NOMO-1 (cell line): Measurements from ENCODE around the gene KMO.

ENCODE experiments used
- DNase-seq, 2 experiments: peaks; one replicate each; lab custom pipeline; 2025; ENCODE audit not compliant: unreplicated experiment in 2 of 2; lab: John Stamatoyannopoulos, UW

The KMO gene

GRCh38 chr1:241536304-241536703, 4.1 kb downstream of the KMO start:
- no peak for DNase-seq

- no peak for DNase-seq
Measured at GRCh38 chr1:241536969-241537368, 4.8 kb downstream of the KMO start.

DNA sequence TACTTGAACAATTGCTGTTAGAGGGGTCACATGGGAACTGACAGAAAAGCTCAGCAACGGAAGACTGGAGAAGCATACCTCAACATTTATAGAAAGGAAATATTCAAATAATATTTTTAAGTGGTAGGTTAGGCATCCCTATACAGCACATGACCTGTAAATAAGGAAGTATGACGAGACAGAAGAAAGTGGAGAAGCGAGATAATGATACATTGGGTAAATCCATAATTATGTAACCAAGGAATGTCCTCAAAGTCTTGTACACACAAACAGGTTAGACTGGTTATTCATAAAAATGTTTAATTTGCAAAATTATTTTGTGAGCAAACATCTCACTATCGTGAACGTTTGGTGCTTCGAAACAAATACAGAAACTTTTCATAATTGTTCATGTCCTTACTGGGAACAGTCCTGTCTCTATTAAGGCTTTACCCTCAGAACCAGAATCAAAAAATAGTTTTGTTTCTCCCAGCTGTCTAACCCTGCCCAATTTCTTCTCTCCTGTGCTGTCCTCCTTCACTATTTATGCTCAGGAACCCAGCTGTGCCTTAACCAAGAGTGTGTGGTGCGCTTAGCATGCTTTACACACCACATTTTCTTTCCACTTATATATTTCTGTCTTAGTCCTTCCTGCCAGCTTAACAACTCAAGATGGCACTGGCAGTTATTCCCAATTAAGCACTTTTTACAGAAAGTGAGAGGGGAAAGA, 10.2 kb downstream of the KMO start:
- peak in 1 of 2 experiments; percentile 75 for DNase-seq

- DNase-seq, result no peak
Measured at GRCh38 chr1:241548008-241548407, 15.8 kb downstream of the KMO start.

DNA sequence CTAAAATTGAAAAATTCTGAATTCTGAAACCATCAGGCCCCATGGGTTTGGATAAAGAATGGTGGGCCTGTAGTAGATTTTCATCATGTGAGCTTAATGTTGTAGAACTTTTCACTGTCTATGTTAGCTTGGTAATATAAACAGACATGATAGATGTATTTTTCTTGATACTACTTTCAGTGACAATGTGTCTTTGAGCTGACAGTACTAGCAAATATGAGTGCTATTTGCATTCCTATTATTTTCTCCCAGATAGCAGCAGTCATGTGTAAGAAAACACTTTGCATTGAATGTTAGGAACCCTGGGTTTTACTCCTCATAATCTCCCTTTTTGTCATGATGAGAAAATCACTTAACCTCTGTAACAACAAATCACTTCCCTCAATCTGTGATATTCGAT, 18.1 kb downstream of the KMO start:
- DNase-seq, result no peak

- peak; percentile 85 to 92 for DNase-seq
Measured at GRCh38 chr1:241551759-241552638, 19.8 kb downstream of the KMO start.

DNA sequence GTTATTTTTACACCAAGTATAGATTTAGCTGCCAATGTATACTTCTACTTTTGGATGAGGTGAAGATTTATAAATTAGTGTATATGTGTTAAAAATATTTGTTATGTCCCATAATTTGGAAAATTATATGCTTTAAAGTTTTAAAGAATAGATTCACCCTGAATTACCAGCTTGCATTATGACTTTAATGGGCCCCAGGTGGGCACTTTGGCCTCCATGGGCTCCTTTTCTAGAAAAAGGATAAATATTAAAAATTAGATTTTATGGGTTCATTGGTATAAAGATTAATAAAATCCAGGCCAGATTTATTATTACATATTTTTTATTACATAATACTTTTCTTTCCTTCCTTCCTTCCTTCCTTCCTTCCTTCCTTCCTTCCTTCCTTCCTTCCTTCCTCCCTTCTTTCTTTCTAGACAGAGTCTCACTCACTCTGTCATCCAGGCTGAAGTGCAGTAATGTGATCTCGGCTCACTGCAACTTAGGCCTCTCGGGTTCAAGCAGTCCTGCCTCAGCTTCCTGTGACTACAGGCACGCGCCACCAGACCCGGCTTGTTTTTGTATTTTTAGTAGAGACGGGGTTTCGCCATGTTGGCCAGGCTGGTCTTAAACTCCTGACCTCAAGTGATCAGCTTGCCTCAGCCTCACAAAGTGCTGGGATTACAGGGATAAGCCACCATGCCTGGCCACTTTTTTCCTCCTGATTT, 21.9 kb downstream of the KMO start:
- DNase-seq, result no peak

DNA sequence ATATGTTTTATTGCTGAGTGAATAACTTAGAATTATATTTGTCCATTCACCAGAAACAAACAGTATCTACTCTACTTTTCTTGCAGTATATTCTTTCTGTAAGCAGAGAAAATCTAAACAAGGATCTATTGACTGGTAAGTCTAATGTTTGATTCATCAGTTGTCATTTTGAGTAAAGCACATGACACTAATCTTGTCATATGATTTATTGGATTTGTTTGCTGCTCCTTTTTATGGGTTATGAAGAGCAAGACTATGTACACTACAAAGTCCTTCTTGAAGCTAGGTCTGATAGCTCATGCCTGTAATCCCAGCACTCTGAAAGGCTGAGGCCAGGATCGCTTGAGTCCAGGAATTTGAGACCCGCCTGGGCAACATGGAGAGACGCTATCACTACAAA, 23.3 kb downstream of the KMO start:
- DNase-seq, result no peak

DNA sequence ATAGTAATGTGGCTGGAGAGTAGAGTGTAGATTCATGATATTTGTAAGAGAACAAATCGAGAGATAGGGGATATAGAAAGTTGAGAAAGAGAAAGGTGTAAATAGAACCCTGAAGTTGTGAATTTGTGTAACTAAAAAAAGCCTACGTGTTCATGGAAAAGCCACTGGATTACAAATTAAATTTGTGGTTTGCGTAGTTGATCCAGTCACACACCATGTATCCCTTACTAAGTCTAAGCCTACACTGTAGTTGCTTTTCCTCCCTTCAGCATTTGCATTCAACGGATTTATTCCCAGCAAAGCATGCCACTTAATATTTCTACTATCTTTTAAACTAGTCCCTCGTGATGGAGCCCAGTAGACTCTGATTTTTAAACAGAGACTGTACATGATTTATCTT, 24.9 kb downstream of the KMO start:
- no peak for DNase-seq

GRCh38 chr1:241557551-241558193, 25.5 kb downstream of the KMO start:
- no peak for DNase-seq

DNA sequence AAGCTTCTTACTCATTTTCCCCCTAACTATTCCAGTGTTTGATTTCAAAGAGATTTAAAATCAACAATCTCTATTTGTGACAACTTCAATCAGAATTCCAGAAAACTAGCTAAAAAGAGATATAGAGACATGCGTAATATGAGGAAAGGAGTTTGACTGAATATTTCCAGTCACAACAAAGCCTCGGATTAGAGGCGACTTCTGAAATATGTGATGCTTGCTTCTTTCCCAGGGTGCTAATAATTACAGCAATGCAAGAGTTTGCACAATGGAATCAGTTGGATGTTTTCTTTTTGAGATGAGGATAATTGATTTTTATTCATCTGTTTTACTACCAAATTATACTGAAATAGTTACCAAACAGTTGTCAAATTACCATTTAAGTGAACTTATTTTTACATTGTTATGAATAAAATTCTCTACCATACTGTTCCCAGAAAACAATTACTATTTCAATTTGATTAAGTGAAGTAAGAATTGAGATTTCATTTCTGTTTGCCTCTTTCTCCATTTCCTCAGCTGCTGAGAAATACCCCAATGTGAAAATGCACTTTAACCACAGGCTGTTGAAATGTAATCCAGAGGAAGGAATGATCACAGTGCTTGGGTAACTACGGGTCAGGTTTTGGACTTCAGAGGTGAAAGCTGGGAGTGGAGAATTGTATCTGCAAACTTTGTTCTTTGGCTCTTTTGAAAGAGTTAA, 28.1 kb downstream of the KMO start:
- peak in 1 of 2 experiments; percentile 74 for DNase-seq

DNA sequence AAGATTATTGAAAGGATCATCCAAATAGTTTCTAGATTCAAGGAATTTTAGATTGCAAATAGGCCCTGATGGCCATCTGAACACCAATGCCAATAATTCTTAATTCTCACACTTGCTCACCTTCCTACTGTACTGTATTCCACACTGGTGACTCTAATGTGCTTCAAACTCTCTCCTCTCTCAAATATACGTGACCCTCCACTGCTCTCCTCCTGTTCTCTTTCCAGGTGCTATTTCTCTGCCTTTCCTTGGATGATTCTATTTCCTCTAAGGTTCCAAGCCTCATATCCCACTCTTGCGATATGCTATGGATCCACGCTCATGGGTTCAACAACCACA, 28.6 kb downstream of the KMO start:
- no peak for DNase-seq

DNA sequence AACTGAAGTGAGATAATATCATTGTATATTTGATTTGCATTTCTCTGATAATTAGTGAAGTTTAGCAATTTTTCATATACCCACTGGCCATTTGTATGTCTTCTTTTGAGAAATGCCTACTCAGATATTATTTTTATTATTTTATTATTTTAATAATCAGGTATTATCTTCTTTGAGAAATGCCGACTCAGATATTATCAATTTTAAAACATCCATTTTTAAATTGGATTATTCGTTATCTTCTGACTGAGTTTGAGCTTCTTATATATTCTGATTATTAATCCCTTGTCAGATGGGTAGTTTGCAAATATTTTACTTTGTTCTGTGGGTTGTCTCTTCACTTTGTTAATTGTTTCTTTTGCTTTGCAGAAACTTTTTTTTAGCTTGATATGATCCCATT, 37.7 kb downstream of the KMO start:
- DNase-seq, result no peak

DNA sequence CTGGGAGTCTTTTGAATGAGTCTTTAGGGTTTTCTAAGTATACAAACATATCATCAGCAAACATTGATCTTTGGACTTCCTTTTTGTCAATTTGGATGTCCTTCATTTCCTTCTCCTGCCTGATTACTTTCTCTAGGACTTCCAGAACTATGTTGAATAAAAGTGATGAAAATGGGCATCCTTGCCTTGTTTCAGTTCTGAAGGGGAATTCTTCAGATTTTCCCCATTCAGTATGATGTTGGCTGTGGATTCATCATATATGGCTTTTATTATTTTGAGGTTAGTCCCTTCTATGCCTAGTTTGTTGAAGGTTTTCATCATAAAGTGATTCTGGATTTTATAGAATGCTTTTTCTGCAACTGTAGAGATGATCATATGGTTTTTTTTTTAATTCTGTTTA, 42.0 kb downstream of the KMO start:
- no peak for DNase-seq

DNA sequence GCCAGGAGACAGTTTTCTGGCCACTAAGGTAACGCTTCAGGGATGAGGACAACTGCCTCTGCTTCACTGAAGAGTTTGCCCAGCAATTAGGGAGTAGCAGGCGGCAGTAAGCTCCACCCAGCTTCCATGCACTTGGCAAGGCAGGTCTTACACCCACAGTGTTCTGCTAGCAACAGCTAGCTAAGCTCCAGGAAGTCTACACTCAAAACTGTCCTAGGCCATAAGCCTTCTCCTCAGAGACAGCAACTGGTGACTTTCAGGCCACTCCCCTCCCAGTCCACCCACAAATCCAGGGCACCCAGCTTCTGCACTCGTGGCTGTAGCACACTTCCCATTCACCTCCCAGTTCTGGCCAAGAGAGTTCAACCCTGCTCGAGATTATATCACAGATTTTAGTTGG, 47.3 kb downstream of the KMO start:
- DNase-seq, result no peak

DNA sequence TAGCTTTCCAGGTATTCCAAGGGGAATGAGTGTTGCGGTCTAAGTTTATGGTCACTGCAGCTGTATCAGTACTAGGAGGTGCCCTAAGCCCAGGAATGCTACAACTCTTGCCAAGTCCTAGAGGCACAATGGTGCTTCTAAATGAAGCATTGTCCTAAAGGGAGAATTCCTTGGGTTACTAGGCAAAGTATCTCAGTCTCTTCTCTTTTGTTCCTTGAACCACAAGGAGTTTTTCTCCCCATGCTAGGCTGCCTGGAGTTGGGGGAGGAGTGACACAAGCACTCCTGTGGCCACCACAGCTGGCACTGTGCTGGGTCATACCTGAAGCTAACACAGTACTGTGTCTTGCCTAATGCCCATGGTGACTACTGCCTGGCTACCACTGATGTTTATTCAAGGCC, 50.7 kb downstream of the KMO start:
- DNase-seq, result no peak

- DNase-seq, result no peak
Measured at GRCh38 chr1:241586905-241587512, 54.8 kb downstream of the KMO start.

GRCh38 chr1:241589521-241589920, 57.3 kb downstream of the KMO start:
- DNase-seq, result peak; percentile 29 to 73

DNA sequence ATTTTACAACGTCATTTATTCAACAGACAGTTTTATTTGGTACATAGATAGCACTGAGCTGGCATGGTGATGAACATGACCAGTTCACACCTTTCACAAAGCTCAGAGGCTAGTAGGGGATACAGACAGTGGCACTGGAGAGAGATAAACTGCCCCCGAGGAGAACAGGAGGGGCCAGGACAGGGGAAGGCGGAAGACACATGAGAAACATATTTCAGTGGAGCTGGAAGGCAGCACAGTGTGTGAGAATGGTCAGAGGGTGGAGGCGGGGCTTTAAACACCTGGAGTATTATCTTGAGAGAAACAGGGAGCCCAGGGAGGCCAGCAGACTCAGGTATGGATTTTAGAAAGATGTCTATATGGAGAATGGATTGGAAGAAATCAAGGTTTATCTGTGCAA, 58.5 kb downstream of the KMO start:
- DNase-seq, result no peak

GRCh38 chr1:241591317-241591716, 59.1 kb downstream of the KMO start:
- no peak for DNase-seq
